ENCODE measurements around the gene MDGA2.
"Not testable (repeated sequence)": the region's sequence is repeated elsewhere in the genome, so short reads cannot be mapped to it uniquely, and the experiment has no call there.

MDGA2 gene

DNA sequence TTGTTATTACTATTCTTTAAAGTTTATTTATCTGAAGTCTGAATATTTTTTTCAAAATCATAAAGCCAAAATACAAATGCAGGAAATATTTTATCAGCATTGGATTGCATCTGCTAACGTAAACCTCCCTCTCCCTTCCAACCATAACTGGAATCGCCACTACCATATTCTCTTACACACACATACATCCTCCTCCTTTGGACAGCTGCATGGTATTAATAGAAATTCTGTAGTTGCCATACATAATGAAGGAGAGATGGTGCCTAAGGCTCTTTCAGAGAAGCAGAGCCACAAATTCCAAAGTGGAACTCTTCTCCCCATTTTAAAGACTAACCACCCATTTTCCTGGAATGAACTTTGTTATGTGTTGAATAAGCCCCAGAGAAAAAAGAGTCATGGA lies 352.7 kb downstream of the MDGA2 start:
- FAIRE-seq: no peak

GRCh38 chr14:47302121-47302520 lies 373.3 kb downstream of the MDGA2 start:
- FAIRE-seq: no peak

DNA sequence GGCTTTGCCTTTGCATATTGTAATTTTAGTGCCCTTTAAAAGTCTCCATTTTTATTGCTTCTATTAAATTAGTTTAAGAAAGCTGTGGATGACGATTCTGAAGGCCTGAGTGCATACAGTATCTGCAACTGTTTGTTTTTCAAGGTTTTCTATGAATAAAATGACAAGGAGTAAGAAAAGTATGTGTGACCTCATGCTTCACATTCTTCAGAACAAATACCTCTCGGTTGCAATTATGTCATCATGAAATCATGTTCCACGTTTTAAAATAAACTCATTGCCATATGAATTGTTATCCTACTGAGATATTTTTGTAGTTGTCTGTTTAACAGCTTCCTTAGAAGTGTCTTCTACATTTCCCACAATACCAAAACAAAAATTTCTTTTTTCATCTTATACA lies 374.6 kb downstream of the MDGA2 start:
- FAIRE-seq: no peak

GRCh38 chr14:47297374-47297773 lies 378.0 kb downstream of the MDGA2 start:
- no peak for FAIRE-seq

DNA sequence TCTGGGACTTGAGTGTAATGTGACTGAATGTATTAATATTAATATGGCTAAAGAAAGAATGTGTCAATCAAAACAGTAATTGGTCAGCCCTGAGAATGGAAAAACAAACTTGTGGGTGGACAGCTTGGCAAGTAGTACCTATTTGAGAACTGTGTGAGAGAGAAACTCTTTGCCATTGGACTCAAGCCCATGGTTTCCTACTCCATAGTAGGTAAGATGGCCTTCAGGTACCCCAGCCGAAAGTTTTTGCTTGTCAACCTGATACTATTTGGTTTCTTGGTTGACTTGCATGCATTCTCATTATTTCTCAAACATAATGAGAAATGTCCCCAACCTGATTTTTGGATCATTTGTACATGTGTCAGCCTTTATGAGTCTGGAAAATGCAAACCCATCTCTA lies 391.1 kb downstream of the MDGA2 start:
- FAIRE-seq: no peak

- FAIRE-seq: not testable (repeated sequence)
Observed at GRCh38 chr14:47281761-47282160, 393.6 kb downstream of the MDGA2 start.

DNA sequence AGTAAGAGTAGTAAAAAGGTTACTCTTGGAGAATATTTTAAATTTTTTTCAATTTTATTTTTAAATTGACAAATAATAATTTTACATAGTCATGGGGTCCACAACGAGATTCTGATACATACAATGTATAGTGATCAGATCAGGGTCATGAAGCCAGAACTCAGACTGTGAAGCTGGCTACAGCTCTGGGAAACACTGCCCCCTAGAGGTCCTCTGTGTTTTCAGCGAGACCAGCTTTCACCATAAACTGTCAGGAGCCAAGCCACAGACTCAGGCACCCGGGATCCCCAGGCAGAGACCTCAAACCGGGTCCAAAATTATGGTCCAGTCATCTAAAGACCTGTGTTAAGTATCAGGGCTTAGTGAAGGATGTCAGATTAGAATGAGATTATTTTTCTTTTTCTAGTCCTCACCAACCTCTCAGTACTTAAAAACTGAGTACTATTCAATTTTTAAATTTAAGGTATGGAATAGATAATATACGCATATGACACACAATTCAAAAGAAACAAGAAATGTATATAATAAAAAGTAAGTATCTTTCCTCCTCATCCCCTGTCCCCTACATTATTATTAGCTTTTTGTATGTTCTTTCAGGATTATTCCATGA lies 397.1 kb downstream of the MDGA2 start:
- no peak for FAIRE-seq

- no peak for FAIRE-seq
Observed at GRCh38 chr14:47277703-47278102, 397.7 kb downstream of the MDGA2 start.

GRCh38 chr14:47276931-47277330 lies 398.5 kb downstream of the MDGA2 start:
- no peak for FAIRE-seq

DNA sequence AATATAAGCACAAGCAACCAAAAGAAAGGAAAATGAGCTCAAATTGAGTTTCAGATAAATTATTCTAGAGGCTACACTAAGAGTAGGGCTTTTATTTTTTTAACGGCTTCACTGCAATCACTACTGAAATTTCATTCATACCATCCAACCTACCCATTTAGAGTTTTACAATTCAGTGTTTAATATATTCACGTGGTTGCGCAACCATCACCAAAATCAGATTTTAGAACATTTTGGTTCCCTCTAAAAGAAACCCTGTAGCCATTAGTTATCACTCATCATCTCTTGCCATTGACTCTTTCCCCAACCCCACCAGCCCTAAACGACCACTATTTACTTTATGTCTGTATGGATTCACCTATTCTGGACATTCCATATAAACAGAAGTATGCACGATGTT lies 401.5 kb downstream of the MDGA2 start:
- no peak for FAIRE-seq

- FAIRE-seq: no peak
Observed at GRCh38 chr14:47270715-47271114, 404.7 kb downstream of the MDGA2 start.

DNA sequence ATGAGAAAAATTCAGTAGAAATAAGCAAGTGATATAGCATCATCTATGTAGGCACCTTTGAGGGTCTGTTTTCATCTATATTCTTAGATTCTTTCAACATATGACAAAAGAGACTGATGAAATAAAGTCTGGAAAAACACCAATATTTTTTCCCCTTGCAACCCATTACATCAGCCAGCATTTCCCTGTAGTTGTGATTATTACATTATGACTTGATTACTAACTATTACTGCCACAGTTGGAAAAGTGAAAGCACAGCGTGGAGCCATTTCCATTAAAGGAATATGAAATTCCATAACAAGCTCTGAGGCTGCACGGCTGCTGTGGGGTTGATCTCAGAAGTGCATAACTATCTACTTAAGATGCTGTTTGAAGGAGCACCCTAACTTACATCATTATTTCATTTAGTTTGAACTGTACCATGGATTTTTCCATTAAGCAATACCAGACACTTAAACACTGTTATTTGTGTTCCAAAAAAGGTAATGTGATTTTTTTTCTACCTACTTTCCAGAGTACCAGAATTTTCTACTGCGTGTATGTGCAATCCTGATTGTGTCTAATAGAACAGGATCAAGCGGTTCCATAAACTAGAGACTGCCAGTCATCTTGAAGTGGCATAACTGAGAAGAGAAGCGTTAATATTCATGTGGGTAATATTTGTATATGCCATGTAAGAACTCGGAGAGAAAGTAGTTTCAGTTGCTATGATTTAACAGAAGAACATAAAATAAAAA lies 405.5 kb downstream of the MDGA2 start:
- FAIRE-seq: no peak

DNA sequence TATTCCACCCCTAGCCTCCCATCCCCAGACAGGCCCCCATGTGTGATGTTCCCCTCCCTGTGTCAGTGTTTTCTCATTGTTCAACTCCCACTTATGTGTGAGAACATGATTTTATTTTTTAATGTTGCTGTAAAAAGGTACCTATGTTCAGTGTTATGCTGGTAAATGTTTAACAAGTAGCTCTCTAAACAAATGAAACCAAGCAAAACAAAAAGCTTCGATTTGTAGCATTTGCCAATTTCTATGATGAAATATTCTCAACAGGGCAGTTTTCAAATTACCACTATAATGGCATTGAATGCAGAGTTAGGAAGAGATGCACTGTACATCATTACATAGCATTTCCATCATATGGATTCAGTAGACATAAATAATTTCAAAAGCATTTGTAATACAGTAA lies 410.6 kb downstream of the MDGA2 start:
- FAIRE-seq: no peak

- FAIRE-seq: no peak
Observed at GRCh38 chr14:47262801-47263200, 412.6 kb downstream of the MDGA2 start.

- FAIRE-seq: no peak
Observed at GRCh38 chr14:47261350-47261749, 414.1 kb downstream of the MDGA2 start.

GRCh38 chr14:47259796-47260195 lies 415.6 kb downstream of the MDGA2 start:
- FAIRE-seq: no peak

GRCh38 chr14:47257013-47257412 lies 418.4 kb downstream of the MDGA2 start:
- FAIRE-seq: no peak

GRCh38 chr14:47252802-47253201 lies 422.6 kb downstream of the MDGA2 start:
- no peak for FAIRE-seq

- no peak for FAIRE-seq
Observed at GRCh38 chr14:47246367-47246766, 429.0 kb downstream of the MDGA2 start.

DNA sequence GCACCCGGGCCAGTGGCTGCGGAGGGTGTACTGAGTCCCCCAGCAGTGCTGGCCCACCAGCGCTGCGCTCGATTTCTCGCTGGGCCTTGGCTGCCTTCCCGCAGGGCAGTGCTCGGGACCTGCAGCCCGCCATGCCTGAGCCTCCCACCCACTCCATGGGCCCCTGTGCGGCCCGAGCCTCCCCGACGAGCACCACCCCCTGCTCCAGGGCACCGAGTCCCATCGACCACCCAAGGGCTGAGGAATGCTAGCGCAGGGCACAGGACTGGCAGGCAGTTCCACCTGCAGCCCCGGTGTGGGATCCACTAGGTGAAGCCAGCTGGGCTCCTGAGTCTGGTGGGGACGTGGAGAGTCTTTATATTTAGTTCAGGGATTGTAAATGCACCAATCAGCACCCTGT lies 432.8 kb downstream of the MDGA2 start:
- FAIRE-seq: not testable (repeated sequence)

DNA sequence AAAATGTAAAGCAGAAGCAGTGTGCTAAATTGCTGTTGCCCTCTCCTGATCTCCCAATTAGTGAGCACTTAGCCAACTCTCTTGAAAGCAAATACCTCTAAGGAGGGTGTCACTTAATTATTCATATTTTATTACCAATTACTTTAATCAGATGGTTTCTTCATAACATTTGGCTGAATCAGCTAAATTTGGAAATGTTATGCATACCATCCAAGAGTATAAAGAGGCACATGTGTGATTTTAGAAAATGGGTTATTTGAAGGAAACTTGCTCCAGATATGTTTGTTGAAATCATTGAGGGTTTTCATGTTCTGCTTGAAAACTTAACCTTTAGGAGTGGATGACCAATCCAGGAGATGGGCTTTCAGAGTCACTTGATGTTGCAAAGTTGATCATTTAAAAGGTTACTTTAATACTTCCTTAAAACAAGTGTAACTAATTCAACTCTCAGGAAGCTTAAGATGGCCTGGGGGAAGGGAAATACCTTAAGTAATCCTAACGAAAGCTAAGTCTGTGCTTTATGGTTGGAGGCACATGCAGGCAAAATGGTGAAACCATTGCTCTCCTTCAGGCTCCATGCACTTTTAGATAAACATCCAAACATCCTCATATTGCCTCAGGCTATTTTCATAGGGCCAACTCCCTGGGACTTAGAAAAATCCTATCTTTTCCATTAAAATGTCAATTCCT lies 434.5 kb downstream of the MDGA2 start:
- no peak for FAIRE-seq

GRCh38 chr14:47235619-47236018 lies 439.8 kb downstream of the MDGA2 start:
- FAIRE-seq: no peak

DNA sequence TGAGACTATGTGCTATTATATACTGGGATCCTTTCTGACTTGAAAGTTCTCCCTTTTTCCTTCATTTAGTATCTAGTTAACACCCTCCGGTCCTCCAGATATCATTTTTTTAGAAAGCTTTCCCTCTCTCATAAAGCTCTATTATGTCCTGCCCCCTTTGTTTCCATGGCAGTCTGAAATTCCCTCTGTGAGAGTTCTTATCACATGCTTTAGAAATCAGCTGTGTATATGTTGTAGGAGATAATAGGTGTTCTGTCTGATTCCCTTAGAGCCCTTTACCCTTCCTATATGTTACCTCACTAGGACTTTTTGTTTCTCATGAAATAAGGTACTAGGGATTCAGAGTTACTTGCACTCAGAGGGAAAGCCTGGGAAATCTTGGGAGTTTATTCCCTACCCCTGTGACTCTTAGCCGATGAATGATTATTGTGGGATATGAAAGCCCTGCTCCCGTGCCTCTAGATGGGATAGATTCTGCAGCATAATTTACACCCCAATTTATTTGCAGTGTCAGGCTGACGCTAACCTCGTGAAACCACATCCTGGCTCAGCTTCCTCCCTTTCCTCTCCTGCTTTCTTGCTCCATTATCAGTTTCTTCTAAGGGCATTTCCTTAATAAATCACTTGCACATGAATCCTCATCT lies 448.4 kb downstream of the MDGA2 start:
- FAIRE-seq: no peak

DNA sequence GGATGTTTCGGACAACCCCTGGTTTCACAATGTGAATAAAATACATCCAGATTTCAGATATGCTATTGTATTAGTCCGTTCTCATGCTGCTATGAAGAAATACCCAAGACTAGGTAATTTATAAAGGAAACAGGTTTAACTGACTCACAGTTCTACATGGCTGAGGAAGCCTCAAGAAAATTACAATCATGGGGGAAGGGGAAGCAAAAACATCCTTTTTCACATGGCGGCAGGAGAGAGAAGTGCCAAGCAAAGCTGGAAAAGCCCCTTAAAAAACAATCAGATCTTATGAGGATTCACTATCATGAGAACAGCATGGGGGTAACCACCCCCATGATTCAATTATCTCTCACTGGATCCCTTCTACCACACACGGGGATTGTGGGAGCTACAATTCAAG lies 451.7 kb downstream of the MDGA2 start:
- no peak for FAIRE-seq
